GM12865 (cell line): ENCODE data around the gene RHBDD1.

Source experiments
- DNase-seq: peaks from one replicate; pipeline ENCODE4 v3.0.0; 2010; ENCODE audit warnings: low read depth
- H3K4me3 ChIP-seq: 2 replicates; pipeline ENCODE4 v1.5.1; 2011; ENCODE audit warnings: mild to moderate bottlenecking, low read depth, low read length, control low read depth
- TF ChIP-seq, protein P1 (sequence below): IDR thresholded peaks from 2 replicates; pipeline ENCODE4 v1.5.1; 2011; ENCODE audit warnings: low read length, control low read depth, low read depth, inconsistent platforms; ENCODE audit not compliant: insufficient read depth; ENCODE audit errors: missing control alignments

The RHBDD1 gene

GRCh38 chr2:226799976-226800940, 35.6 kb upstream of the RHBDD1 start:
- peak overlapping the region; percentile 69 for H3K4me3 ChIP-seq
- TF ChIP-seq, protein P1, sequence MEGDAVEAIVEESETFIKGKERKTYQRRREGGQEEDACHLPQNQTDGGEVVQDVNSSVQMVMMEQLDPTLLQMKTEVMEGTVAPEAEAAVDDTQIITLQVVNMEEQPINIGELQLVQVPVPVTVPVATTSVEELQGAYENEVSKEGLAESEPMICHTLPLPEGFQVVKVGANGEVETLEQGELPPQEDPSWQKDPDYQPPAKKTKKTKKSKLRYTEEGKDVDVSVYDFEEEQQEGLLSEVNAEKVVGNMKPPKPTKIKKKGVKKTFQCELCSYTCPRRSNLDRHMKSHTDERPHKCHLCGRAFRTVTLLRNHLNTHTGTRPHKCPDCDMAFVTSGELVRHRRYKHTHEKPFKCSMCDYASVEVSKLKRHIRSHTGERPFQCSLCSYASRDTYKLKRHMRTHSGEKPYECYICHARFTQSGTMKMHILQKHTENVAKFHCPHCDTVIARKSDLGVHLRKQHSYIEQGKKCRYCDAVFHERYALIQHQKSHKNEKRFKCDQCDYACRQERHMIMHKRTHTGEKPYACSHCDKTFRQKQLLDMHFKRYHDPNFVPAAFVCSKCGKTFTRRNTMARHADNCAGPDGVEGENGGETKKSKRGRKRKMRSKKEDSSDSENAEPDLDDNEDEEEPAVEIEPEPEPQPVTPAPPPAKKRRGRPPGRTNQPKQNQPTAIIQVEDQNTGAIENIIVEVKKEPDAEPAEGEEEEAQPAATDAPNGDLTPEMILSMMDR = no peak
- DNase-seq = no peak

DNA sequence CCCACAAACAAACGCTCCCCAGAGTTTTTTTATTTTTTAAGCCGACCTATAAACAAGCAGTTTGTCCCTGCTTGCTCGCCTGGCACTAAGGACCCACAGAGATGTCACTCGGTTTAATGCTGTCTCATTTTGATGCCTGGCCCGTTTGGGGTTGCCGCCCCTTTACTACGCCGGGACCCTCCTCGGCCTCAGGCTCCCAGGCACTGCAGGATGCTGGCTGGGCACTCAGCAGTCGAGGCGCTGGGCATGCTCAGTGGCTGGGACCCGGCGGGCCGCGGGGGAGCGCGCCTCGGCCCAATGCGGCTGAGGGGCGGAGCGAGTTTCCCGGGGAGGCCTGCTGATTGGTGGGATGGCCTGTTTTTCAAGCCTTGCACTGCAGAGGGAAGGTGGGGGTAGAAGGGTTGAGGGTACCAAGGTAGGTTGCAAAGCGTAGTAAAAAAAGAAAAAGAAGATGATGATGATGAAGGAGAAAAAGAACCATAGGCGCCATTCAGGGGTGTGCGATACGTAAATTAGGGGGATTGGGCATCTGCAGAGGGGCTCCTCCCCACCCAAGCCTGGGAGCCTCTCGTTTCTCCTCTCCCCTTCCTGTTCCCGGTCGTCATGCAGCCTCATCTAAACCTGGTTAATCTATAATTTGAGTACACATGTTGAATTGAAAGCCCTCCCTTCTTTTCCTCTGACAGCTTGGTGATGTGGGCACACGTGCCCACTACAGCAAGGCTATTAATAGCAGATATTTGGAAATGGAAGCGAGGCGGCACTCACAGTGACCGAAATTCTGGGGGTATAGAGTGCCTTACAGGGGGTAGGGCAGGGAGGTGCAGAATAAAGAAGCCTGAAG, 34.7 kb upstream of the RHBDD1 start:
- peak; percentile 88 for DNase-seq
- peak overlapping the region; percentile 69 for H3K4me3 ChIP-seq
- TF ChIP-seq, protein P1 = no peak

GRCh38 chr2:226802573-226802972, 33.3 kb upstream of the RHBDD1 start:
- no peak overlapping the region for H3K4me3 ChIP-seq
- peak; percentile 77 for DNase-seq
- TF ChIP-seq, protein P1 = peak; percentile 68

- TF ChIP-seq, protein P1 = no peak
- no peak overlapping the region for H3K4me3 ChIP-seq
- no peak for DNase-seq
These were observed 32.4 kb upstream of the RHBDD1 start for GRCh38 chr2:226803410-226803809.

DNA sequence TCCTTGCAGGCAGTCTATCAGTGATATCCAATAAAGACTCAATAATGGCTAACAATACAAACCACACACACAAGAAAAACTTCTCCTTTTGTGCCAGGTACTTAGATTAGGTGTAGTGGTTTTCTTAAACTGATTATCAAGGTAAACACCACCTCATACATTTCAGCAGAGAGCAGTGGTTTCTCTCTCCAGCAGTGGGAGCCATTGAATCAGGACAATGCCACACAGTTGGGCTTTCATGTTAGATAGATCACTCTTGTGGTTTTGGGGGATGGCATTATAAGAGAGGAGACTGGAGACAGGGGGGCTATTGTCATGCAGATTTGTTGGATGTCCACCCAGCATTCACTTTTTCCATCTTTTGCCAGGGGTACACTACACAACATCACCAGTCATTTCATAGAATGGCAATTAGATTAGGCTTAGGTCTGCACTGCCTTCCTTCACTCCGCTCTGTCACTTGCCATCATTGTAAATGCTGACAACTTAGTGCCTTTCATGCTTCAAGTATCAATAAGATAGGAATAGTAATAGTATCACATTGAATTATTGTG, 22.6 kb upstream of the RHBDD1 start:
- DNase-seq = no peak
- no peak overlapping the region for H3K4me3 ChIP-seq
- TF ChIP-seq, protein P1 = peak; percentile 56

GRCh38 chr2:226818930-226819329, 16.9 kb upstream of the RHBDD1 start:
- DNase-seq = no peak
- H3K4me3 ChIP-seq = no peak overlapping the region

More at GRCh38 chr2:226818930-226819329, 16.9 kb upstream of the RHBDD1 start:
- TF ChIP-seq, protein P1 = no peak
